NCI-H1436 treated with DMSO at 0.1 percent for 48 hours (cell line): ENCODE results near the gene USP16.
"Not testable (repeated sequence)": the region's sequence is repeated elsewhere in the genome, so short reads cannot be mapped to it uniquely, and the experiment has no call there.

ENCODE experiments used
- DNase-seq: peaks from one replicate; lab custom pipeline; 2025; lab: John Stamatoyannopoulos, UW

The USP16 gene

DNA sequence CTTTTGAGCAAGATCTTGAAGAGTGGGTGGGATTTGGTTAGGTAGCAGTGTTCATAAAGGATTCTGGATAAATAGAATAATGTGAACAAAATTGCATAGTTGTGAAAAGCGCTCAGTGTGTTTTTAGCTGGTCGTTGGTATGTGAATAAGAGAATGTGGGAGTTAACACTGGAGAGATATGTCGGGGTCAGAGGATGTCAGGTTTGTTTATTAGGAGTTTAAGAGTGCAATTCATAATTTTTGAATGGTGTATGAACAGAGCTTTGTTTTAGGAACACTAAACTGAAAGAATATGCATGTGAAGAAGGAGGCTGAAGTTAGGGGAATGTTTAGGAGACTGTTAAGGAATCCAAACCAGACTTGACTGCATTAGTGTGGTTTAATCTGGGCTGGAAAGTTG lies 9.4 kb downstream of the USP16 start:
- DNase-seq, result no peak

DNA sequence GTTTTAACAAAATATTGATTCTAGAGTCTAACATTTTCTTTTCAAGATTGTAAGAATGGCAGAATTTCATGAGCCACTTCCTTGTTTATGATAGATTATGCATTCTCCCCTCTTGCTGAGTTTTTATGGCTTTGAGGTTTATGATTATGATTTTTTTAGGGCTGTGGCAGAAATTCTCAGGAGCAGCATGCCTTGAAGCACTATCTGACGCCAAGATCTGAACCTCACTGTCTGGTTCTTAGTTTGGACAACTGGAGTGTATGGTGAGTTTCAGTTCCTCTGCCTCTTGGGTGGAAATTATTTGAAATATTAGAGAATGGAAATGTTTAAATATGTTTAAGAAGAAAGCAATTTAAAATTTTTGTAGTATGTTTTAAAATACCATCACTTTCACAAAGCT lies 10.2 kb downstream of the USP16 start:
- DNase-seq, result no peak

DNA sequence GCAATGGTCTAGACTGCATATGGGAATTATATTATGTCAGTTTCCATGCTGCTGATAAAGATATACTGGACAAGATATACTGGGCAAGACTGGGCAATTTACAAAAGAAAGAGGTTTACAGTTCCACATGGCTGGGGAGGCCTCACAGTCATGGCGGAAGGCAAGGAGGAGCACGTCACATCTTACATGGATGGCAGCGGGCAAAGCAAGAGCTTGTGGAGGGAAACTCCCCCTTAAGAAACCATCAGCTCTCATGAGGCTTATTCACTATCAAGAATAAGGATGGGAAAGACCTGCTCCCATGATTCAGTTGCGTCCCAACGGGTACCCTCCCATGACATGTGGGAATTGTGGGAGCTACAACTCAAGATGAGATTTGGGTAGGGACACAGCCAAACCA lies 27.8 kb downstream of the USP16 start:
- DNase-seq, result no peak

DNA sequence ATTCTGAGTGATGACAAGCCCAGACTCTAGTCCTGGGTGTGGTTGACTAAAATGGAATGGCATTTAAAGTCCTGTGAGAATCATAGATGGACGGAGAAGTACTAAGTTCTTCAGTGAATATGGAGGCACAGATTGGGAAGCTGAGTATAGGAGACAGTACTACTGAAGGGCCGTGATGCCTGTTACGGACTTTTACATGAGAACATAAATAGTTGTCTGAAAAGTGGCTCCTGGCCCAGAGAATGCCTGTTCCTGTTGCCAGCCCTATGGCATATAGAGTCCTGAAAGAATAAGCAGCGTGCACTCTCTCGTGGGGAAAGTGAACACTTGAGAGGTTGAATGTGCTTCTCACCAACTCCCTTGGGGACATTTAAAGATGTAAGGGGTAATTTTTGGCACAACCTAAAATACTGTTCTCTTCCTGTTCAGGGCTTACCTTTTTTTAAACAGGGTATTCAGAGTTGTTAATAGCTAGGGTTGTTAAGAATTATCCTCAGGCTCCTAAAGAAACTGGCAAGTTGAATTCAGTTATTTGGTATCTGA lies 28.6 kb downstream of the USP16 start:
- no peak for DNase-seq

DNA sequence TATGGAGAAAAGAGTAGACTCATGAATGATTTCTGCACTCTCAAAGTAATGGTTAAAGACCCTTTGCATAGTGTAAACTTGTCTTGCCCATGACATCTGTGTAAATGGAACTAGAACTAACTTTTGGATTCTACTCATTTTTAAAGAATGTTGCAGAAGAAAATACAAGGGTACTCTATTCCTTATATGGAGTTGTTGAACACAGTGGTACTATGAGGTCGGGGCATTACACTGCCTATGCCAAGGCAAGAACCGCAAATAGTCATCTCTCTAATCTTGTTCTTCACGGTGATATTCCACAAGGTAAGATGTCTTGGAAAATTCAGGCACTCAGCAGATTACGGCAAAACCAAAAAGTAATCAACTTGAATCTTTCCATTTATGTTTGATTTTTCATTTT lies 29.2 kb downstream of the USP16 start:
- DNase-seq, result no peak

DNA sequence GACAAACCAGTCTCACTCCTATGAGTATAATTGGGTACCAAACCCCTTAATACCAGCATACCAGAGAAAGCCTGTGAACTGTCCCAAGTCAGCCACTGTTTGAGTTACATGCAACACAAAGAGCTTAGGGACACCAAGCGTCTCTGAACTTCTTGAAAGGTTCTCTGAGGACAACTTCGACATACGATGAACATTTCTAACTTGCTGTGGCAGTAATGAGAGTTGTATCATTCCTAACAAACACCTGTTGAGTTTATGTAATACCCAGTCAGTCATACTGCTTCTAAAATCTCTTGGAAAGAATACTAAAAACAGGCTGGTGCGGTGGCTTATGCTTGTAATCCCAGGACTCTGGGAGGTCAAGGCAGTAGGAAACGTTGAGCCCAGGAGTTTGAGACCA lies 30.6 kb downstream of the USP16 start:
- no peak for DNase-seq

DNA sequence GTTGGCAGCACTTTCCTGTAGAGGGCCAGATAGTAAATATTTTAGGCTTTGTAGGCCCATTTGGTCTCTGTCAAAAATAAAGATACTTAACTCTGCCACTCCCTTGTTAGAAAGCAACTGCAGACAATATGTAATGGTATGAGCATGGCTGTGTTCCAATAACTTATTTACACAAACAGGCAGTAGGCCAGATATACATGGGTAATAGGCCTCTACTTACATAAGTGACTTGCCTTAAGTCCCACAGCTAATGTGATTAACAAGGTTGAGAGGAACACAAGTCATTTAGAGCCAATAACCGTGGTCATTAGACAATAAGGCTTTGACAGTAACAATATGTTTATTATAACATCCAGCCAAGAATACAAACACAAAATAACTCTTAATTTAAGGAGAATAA lies 31.5 kb downstream of the USP16 start:
- DNase-seq, result no peak

DNA sequence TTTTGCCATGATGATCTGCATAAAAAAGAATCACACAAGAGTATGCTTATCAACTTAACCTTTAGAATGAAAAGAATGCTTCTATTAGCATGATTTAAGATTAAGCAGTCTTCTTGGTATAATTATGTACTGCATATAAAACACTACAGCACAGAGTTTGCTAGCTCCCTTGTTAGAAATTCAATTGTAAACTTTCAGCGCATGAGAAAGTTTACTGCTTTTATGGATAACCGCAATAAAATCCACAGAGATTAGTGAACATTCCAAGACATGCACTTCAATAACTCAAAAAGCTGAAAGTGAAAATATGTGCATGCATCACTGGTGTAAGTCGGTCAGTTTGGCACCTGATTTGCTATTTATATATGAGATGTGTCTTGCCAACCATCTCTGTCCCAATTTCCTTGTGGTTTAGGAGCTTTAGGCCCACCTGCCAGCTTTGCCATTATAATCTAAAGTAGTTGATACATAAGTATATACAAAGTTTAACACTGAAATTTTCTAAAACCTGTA lies 32.1 kb downstream of the USP16 start:
- DNase-seq, result no peak

DNA sequence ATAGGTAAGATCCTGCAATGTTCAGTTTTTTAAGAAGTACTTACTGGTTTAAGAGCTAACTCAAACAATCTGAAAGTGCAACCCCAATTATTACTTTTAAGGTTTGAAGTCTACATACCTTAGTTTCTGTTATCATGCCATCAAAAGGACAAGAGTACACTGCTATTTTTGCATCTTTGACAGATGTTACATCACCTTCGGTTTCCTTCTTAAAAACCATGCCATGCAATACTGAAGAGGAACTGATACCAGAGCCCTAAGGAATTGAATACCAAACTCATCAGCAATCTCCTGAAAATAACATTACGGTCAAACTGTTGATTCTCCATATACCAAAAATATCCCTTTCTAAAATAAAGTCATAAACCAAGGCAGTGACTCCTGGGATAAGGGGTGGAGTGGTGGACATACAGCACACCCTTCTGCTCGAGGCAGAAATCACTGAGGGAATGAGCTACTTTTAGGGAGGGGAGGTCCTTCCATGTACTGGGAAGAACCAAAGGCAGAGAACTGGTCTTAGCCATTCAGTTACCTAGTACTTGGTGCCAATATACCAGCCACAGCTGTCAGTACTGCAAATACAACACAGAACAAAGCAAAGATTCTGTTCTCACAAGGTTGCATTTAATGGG lies 40.5 kb downstream of the USP16 start:
- DNase-seq, result no peak

DNA sequence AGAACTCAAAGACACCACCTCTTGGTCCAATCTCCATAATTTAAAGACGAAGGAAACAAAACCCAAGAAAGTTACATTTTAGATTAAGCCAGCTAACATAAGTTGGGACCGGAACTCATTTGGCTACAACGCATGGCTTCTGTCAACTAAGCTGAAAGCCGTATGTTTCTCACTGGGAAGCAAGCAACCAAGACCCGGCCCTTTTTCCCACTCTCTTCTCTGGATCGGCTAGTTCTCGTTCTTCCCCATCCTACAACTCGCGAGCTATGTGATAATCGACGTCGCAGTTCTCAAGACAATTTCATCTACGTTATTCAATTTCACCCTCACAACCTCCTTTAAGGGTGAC lies 48.4 kb downstream of the USP16 start:
- no peak for DNase-seq

DNA sequence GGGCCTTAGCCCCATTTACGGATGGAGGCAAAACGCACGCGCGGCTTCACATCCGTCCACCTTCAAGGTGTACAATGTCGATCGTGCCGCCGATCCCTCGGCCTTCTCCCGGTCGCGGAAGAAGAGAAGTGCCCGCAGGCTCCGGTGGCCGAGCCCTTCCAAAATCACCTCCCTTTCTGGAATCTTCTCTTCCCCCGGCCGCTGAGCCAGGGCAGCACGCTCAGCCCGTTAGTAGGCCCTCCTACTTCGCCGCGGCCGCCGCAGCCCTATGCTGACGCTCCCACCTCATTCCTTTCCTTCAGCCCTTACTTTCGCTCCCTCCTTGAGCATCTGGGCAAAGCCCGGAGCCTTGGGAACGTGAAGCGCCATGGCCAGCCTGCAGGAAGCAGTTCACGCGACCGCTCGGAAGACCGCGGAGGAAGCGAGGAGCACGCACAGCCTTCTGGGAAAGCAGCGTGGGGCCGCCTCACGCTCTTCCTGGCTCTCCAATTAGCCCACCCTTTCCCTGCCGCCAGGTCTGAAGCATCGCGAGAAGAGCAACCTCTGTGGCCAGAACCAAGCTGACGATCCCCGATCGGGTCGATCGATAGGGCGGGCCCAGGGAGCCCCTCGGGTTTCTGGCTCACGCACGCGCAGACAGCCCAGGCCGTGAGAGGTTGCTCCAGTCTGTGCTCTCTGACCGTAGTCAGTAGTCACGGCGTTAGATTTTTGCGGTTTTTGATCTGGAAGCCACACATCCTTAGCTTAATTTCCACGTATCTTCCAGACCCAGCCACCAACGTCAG lies 48.9 kb downstream of the USP16 start, which contains the start of gene CCT8:
TSS of gene CCT8 (minus strand) at position 427 of the 785 bp plus-strand sequence. CDS start at position 369, 58 bp downstream.
- DNase-seq, result peak; percentile 94

DNA sequence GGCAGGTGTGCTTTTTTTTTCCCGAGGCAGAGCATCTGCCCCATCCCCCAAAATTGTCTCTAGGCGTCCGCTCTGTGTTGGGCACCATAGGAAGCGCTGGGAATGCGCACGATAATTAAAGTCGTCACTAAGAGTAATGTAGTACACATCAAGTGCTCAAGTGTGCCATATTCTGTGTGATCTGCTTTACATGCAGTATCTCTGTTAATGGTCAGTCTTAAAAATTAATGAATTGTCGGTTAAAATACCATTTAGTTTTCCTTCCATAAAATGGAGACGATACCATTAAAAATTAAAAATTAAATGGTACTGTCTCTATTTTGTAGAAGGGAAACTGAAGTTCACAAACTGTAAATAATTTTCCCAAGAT lies 49.5 kb downstream of the USP16 start:
- DNase-seq, result no peak

DNA sequence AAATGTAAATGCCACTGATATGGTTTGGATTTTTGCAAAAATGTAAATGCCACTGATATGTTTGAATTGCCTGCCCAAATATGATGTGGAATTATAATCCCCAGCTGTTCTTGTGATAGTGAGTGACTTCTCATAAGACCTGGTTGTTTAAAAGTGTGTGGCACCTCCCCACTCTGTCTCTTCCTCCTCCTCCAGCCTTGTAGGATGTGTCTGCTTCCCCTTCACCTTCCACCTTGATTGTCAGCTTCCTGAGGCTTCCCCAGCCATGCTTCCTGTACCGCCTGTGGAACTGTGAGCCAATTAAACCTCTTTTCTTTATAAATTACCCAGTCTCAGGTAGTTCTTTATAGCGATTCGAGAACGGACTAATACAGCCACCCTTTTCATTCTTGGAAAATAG lies 50.3 kb downstream of the USP16 start:
- DNase-seq, result no peak

DNA sequence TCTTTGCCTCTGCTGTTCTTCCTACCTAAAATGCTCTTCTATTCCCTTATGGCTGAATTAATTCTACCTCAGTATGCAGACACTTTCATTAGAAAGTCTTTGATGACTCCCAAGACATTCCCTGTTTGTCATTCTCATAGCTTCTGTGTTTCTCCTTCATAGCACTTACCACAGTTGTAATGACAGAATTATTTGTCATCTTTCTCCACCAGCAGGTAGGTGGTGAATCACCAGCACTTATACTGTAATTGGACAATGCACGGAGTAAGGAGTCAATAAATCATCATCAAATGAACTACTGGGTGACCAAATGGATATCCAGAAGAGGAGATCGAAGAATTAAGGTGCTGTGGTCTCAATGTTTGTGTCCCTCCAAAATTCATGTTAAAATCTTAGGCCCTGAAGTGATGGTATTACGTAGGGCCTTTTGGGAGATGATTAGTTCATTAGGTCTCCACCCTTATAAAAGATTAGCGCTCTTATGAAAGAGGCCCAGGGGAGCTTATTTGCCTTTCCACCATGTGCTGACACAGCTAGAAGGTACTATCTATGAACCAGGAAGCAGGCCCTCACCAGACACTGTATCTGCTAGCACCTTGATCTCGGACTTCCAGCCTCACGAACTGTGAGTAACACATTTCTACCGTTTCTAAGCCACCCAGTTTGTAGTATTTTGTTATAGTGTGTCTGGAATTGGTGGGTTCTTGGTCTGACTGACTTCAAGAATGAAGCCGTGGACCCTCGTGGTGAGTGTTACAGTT lies 51.4 kb downstream of the USP16 start:
- DNase-seq, result no peak

DNA sequence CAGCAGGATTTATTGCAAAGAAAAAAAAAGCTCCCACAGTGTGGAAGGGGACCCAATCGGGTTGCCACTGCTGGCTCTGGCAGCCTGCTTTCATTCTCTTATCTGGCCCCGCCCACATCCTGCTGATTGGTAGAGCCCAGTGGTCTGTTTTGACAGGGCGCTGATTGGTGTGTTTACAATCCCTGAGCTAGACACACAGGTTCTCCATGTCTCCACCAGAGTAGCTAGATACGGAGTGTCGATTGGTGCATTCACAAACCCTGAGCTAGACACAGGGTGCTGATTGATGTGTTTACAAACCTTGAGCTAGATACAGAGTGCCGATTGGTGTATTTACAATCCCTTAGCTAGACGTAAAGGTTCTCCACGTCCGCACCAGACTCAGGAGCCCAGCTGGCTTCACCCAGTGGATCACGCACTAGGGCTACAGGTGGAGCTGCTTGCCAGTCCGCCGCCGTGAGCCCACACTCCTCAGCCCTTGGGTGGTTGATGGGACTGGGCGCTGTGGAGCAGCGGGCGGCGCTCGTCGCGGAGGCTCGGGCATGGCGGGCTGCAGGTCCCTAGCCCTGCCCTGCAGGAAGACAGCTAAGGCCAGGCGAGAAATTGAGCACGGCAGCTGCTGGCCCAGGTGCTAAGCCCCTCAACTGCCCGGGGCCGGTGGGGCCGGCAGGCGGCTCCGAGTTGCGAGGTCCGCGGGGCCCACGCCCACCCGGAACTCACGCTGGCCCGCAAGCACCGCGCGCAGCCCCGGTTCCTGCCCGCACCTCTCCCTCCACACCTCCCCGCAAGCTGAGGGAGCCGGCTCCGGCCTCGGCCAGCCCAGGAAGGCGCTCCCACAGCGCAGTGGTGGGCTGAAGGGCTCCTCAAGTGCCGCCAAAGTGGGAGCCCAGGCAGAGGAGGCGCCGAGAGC lies 52.5 kb downstream of the USP16 start:
- DNase-seq, result not testable (repeated sequence)

DNA sequence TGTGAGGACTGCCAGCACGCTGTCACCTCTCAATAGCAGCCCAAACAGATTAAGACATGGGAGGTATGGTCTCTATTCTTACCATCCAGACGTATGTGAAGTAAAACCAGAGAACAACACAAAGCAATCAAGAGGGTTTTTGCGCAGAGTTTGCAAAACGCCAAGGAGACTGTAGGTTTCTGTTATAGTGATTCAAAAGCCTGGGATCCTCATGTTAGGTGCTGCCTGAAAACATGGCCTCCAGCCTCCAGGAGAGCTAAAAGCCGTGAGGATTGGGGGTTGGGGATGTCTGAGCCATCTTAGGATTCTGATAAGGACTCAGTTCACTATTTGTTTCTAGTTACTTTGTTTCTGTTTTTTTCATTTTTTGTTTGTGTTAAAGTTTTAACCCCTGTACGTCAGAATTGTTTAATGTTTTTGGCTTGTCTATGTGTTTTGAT lies 53.2 kb downstream of the USP16 start:
- no peak for DNase-seq

DNA sequence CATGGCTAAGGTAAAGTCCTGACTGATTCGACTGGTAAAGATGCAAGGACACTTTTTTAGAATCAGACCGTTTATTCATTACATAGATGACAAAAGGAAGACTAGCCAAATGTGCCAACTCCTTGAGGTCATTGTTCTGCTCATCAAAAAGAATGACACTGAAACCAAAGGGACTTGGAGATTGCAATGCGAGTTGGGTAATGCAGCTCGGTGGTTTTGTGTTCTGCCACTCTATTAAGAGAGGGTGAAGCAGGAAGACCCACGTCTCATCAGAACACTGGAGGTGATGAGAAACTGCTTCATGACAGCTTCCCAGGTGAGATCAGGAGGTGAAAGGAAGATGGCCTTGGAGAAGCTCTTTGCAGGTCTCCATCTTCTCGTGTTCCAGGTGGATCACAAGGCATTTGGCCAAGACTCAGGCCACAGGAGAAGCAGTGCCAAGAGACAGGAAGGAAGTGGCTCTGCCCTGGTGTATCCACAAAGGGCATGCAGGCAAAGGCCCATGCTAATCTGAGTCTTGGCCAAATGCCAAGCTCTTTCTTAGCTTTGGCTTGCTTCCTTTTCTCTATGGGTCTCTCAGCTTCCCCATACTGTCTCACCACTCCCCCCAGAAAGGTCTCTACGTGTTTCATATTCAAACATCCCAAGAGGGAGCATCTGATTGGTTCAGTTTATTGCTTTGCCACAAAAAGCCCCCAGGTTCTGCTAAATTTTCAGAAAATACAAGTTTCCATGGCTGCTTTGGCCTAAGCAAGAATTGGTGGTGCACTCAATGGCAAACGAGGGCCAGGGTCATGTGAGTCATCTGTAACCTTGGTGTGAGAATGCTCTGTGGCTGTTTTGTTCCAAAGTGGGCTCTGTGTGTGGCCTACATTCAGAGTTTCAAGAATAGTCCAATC lies 54.6 kb downstream of the USP16 start:
- no peak for DNase-seq

DNA sequence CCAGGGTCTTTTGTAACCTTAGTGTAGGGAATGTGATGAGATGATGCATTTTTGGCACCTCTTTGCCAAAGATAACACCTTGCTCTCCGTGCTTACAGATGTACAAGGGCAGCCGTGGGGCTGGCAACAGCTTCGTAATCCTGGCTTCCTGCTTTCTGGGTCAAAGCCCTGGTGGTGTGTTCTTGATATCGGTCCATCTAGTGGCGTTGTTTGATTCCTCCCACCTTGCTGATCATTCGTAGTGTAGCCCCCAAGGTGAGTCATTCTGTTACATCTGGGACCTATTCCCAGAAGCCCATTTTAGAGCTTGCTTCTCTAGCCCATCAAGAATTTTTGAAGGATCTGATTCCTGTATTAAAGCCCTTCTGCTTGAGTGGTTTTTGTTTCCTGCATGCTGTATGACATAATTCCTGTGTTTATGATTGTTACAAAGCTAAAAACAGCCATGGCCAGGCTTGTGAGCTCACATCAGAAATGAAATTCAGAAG lies 56.0 kb downstream of the USP16 start:
- DNase-seq, result no peak

DNA sequence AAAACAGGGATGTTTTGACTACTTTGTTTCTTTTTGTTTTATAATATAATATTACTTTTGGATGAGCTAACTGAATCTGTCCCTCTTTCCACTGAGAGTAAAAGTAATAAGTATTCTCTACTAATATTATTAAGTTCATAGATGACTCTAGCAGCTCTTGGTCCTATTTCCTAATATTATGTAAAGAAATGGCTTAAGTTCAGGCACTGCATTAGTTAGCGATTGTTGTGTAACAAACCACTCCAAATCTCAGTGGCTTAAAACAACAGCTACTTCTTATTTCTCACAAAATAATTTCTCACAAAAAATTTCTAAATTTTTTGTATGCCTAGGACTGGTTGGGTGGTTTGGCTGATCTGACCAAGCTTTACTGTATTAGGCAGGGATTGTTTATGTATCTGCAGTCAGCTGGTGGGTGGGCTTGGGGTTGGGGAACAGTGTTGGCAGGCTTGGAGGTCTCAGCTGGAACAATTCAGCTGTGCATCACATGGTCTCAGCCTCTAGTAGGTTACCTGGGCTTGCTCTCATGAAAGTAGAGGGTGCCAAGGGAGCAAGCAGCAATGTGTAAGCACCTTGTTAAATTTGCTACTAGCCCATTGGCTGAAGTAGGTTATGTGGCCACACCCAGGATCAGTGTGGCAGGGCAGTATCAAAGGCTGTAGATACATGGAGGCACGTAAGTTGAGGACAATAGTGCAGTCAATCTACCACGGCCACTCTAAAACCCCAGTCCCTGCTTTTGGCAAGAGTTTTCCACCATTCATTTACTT lies 57.8 kb downstream of the USP16 start:
- DNase-seq, result no peak

DNA sequence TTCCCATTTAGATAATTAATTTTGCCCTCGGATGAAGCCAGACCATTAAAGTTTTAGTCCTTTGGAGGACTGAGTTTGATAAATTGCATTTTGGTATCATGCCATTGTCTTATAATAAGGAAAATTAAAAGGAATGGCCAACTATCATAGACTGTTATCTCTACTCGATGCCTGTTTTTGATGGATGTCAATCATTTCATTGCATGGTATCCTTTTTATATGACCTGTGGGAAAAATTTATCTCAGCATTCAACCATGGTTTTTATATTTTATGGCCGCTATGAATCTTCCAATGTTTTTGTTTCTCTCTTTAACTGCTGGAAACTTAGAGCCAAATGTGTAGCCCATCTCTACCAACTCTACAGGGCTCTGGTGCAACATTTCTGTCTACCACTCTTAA lies 58.8 kb downstream of the USP16 start:
- no peak for DNase-seq
